ENCODE results near the gene NTN3. TPM values are rescaled to one million over a fixed set of nuclear protein-coding genes. Genes with fewer than 3 reads are reported as not detected.

Gene NTN3
- total RNA-seq, 4 donors from 2014 or later = 0.39 TPM; not detected in 3

DNA sequence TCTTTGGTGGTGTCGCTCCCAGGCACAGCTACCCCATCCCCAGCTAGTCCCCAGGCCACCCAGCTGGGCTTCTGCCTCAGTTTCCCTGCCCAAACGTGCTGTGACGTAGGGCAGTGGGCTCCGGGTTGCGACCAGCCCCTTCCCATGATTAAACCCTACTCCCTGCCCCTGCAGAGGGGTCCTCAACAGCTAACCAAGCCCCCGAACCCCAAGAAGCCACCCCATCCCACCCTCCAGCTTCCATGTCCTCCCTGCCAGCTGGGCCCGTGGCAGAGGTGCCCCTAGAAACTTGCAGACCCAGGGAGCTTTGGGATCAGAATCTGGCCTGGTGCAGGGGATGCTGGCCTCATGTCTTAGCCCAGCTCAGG, 879 bp upstream of the NTN3 start:
- TF ChIP-seq POLR2A (IDR thresholded peaks at IDR 0.05) (no peak), EP300 (IDR thresholded peaks at IDR 0.05) (no peak)
- TF ChIP-seq, protein P1, sequence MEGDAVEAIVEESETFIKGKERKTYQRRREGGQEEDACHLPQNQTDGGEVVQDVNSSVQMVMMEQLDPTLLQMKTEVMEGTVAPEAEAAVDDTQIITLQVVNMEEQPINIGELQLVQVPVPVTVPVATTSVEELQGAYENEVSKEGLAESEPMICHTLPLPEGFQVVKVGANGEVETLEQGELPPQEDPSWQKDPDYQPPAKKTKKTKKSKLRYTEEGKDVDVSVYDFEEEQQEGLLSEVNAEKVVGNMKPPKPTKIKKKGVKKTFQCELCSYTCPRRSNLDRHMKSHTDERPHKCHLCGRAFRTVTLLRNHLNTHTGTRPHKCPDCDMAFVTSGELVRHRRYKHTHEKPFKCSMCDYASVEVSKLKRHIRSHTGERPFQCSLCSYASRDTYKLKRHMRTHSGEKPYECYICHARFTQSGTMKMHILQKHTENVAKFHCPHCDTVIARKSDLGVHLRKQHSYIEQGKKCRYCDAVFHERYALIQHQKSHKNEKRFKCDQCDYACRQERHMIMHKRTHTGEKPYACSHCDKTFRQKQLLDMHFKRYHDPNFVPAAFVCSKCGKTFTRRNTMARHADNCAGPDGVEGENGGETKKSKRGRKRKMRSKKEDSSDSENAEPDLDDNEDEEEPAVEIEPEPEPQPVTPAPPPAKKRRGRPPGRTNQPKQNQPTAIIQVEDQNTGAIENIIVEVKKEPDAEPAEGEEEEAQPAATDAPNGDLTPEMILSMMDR (IDR thresholded peaks at IDR 0.05) = no peak
- WGBS, 2 donors = 82 to 83% methylated on average over 6 of the region's 7 CpGs

DNA sequence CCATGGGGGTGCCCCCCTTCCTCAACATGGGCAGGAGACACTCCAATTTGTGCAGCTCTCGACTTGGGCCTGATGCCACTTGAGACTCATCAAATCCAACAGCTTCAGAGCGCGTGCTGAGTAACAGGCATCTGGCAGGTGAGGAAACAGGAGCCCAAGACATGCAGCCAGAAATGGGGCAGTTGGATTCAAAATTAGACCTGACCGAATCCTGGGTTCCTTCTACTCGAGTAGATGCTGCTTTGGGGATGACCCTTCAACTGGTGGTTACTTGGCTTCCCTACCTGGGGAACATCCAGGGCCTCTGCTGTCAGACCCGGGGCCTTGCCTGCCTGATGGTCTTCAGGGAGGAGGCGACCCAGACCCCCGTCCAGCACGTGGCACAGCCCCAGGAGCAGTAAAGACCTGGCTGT, 488 bp upstream of the NTN3 start:
- TF ChIP-seq, protein P1 (IDR thresholded peaks at IDR 0.05) = no peak
- TF ChIP-seq POLR2A (IDR thresholded peaks at IDR 0.05) (no peak), EP300 (IDR thresholded peaks at IDR 0.05) (no peak)
- 21 to 36% methylated on average over 7 to 9 of the region's 9 CpGs for WGBS, 2 donors
- H3K4me1 ChIP-seq = peaks cover 0 to 76% (median 43%) of the 10 kb centered on the region in 4 donors
- H3K27ac ChIP-seq = peak overlapping the region in 2 of 4 donors; percentile 36 to 54
- H3K4me3 ChIP-seq = no peak overlapping the region
- no peaks in the 10 kb centered on the region for H3K9me3 ChIP-seq
- peaks cover 0 to 56% of the 10 kb centered on the region in 2 donors for H3K27me3 ChIP-seq
- no peaks in the 10 kb centered on the region for H3K36me3 ChIP-seq
- no peak for DNase-seq (ENCODE audit: low spot score in 2 of 2)

More for the DNA sequence above, 879 bp upstream of the NTN3 start:
- no peak overlapping the region for H3K27ac ChIP-seq
- H3K27me3 ChIP-seq = peaks cover 0 to 56% of the 10 kb centered on the region in 2 donors
- no peak overlapping the region for H3K4me3 ChIP-seq
- no peaks in the 10 kb centered on the region for H3K36me3 ChIP-seq
- DNase-seq (ENCODE audit: low spot score in 2 of 2) = no peak
- H3K9me3 ChIP-seq = no peaks in the 10 kb centered on the region
- peaks cover 0 to 73% (median 39%) of the 10 kb centered on the region in 4 donors for H3K4me1 ChIP-seq

DNA sequence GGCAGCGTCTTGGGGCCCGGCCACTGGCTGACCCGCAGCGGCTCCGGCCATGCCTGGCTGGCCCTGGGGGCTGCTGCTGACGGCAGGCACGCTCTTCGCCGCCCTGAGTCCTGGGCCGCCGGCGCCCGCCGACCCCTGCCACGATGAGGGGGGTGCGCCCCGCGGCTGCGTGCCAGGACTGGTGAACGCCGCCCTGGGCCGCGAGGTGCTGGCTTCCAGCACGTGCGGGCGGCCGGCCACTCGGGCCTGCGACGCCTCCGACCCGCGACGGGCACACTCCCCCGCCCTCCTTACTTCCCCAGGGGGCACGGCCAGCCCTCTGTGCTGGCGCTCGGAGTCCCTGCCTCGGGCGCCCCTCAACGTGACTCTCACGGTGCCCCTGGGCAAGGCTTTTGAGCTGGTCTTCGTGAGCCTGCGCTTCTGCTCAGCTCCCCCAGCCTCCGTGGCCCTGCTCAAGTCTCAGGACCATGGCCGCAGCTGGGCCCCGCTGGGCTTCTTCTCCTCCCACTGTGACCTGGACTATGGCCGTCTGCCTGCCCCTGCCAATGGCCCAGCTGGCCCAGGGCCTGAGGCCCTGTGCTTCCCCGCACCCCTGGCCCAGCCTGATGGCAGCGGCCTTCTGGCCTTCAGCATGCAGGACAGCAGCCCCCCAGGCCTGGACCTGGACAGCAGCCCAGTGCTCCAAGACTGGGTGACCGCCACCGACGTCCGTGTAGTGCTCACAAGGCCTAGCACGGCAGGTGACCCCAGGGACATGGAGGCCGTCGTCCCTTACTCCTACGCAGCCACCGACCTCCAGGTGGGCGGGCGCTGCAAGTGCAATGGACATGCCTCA, 773 bp downstream of the NTN3 start:
- H3K27me3 ChIP-seq = peaks cover 0 to 56% of the 10 kb centered on the region in 2 donors
- WGBS, 2 donors = 28 to 43% methylated on average over 7 to 53 of the region's 61 CpGs
- no peaks in the 10 kb centered on the region for H3K9me3 ChIP-seq
- H3K4me3 ChIP-seq = peak overlapping the region in 2 of 4 donors; percentile 22 to 43
- no peaks in the 10 kb centered on the region for H3K36me3 ChIP-seq
- H3K4me1 ChIP-seq = peaks cover 0 to 84% (median 48%) of the 10 kb centered on the region in 4 donors
- TF ChIP-seq POLR2A (IDR thresholded peaks at IDR 0.05) = no peak
- no peak for TF ChIP-seq EP300 (IDR thresholded peaks at IDR 0.05)
- TF ChIP-seq, protein P1 (IDR thresholded peaks at IDR 0.05) = no peak
- DNase-seq (ENCODE audit: low spot score in 2 of 2) = no peak
- H3K27ac ChIP-seq = peak overlapping the region in 1 of 4 donors; percentile 54

DNA sequence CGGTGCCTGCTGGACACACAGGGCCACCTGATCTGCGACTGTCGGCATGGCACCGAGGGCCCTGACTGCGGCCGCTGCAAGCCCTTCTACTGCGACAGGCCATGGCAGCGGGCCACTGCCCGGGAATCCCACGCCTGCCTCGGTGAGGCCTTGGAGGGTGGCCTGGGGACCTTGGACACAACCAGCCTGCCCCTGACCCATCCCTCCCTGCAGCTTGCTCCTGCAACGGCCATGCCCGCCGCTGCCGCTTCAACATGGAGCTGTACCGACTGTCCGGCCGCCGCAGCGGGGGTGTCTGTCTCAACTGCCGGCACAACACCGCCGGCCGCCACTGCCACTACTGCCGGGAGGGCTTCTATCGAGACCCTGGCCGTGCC, 1.4 kb downstream of the NTN3 start:
- peaks cover 0 to 53% of the 10 kb centered on the region in 2 donors for H3K27me3 ChIP-seq

More for the DNA sequence above, 1.4 kb downstream of the NTN3 start:
- TF ChIP-seq EP300 (IDR thresholded peaks at IDR 0.05) = no peak
- TF ChIP-seq POLR2A (IDR thresholded peaks at IDR 0.05) = no peak
- TF ChIP-seq, protein P1 (IDR thresholded peaks at IDR 0.05) = no peak
- peaks cover 0 to 79% (median 48%) of the 10 kb centered on the region in 4 donors for H3K4me1 ChIP-seq
- H3K9me3 ChIP-seq = no peaks in the 10 kb centered on the region
- H3K4me3 ChIP-seq = no peak overlapping the region
- H3K27ac ChIP-seq = no peak overlapping the region
- no peaks in the 10 kb centered on the region for H3K36me3 ChIP-seq
- 95 to 100% methylated on average over 4 to 23 of the region's 27 CpGs for WGBS, 2 donors
- no peak for DNase-seq (ENCODE audit: low spot score in 2 of 2)

Measured in tibial nerve (tissue), 4 donors.